GM18519 (cell line): Measurements from ENCODE around the gene SPAG9.
"Not testable (repeated sequence)": the region's sequence is repeated elsewhere in the genome, so short reads cannot be mapped to it uniquely, and the experiment has no call there.

ENCODE experiments used
- ATAC-seq: cut with Tn5 transposase; IDR thresholded peaks from one replicate; pipeline ENCODE4 v1.9.1; 2021; ENCODE audit warnings: mild to moderate bottlenecking, moderate library complexity; ENCODE audit not compliant: unreplicated experiment, low FRiP score

Gene SPAG9

GRCh38 chr17:50945779-50946222 is 174.9 kb downstream of the SPAG9 start:
- no peak for ATAC-seq

- no peak for ATAC-seq
Observed at GRCh38 chr17:50944902-50945720, 175.6 kb downstream of the SPAG9 start.

- ATAC-seq: no peak
Observed at GRCh38 chr17:50944054-50944901, 176.4 kb downstream of the SPAG9 start.

- no peak for ATAC-seq
Observed at GRCh38 chr17:50943575-50943933, 177.1 kb downstream of the SPAG9 start.

- ATAC-seq: not testable (repeated sequence)
Observed at GRCh38 chr17:50941676-50942048, 179.0 kb downstream of the SPAG9 start.

- no peak for ATAC-seq
Observed at GRCh38 chr17:50939795-50940684, 180.6 kb downstream of the SPAG9 start.

GRCh38 chr17:50939542-50939794 is 181.2 kb downstream of the SPAG9 start:
- no peak for ATAC-seq

GRCh38 chr17:50938821-50939541 is 181.7 kb downstream of the SPAG9 start:
- ATAC-seq: no peak

GRCh38 chr17:50935996-50936266 is 184.7 kb downstream of the SPAG9 start:
- no peak for ATAC-seq

- no peak for ATAC-seq
Observed at GRCh38 chr17:50935221-50935995, 185.3 kb downstream of the SPAG9 start.

- ATAC-seq: no peak
Observed at GRCh38 chr17:50934672-50935220, 185.9 kb downstream of the SPAG9 start.

- ATAC-seq: no peak
Observed at GRCh38 chr17:50934161-50934560, 186.5 kb downstream of the SPAG9 start.

GRCh38 chr17:50931144-50931908 is 189.3 kb downstream of the SPAG9 start:
- no peak for ATAC-seq

- ATAC-seq: no peak
Observed at GRCh38 chr17:50928646-50929045, 192.0 kb downstream of the SPAG9 start.

- ATAC-seq: no peak
Observed at GRCh38 chr17:50927287-50927686, 193.4 kb downstream of the SPAG9 start.

GRCh38 chr17:50926523-50926922 is 194.1 kb downstream of the SPAG9 start:
- ATAC-seq: no peak

GRCh38 chr17:50925296-50925891 is 195.3 kb downstream of the SPAG9 start:
- ATAC-seq: no peak

GRCh38 chr17:50924800-50925199 is 195.9 kb downstream of the SPAG9 start:
- ATAC-seq: no peak
